Activated naive CD4-positive, alpha-beta T cell (primary cell): ENCODE measurements around the gene LHX5.

ENCODE experiments used
- DNase-seq, 4 experiments: peaks; one replicate each; lab custom pipeline; 2025; lab: John Stamatoyannopoulos, UW

The LHX5 gene

DNA sequence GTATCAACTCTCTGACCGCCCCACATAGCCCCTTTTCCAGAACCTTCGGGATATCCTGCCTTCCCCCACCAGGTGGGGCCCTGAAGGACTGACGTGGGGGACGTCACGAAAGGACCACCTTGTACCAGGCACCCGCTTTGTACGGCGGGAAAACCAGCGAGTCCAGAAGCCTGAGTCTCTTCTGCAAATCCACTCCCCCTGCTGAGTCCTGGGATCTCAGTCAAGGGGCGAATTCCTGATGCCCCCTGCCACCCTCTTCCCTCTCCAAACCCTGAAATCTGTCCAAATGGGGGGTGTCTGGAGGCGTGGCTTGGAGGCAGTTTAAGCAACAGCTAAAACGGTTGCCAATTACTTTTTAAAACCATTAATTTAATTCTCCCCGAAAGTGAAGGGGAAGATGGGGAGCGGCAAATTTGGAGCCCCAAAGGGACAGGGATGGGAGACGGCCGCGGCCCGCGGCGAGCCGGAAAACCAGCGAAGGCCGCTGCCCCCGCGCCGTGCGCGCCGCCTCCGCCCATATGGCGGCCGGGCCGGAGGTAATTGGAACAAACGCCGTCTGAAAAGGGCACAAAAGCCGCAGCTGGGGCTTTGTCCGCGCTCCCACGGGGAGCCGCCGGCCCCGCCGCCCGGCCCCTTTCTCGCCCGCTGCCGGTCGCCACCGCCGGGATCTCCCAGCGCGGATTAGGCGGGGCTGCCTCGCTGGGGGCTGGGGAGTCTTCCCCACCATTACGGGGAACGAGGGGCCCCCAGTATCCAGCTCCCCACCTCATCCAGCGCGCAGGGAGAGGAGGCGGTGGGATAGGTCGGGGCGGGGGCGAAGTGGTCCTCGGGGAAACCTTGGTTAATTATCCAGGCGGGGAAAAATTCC is 6.6 kb downstream of the LHX5 start:
- DNase-seq, result no peak

DNA sequence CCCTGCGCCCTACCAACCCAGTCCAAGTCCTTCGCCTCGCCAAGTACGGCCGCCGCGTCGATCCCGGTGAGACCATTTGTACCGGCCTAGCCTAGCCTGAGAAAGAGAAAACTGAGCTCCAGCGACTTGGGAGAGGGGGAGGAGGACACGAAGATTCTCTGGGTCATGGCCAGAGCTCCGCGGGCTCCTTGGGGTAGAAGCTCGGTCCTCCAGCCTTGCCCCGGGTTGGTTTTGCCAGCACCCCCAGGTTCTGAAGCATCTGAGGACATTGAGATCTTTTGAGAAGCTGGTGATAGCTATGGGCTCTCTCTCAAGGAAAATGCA is 7.3 kb downstream of the LHX5 start:
- DNase-seq, result no peak

DNA sequence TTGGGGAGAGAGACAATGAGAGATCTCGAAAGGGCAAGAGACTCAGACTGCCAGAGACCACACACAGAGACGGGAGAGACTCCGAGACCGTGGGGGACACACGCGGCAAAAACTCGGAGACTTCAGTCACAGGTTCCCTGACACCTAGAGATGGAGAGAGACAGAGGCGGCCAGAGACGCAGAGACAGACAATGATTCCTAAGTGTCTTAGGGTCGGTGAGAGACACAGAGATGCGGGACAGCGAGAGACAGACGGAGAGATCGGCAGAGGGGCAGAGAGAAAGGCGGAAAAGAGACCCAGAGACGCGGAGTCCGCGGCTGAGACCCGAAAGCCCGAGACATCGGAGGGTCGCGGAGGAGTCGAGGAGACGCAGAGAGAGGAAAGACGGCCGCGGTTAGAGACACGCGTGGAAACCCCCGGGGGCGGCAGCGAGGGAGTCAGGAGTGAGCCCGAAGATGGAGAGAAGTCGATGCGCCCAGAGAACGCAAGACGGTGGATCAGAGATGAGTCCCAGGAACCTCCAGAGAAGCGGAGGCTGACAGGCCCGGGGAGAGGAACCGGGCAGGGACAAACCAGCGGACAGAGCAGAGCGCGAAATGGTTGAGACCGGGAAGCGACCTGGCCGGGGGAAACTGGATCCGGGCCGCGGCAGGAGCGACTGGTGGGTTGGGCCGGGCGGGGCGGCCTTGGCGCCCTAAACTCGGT is 7.8 kb downstream of the LHX5 start:
- no peak for DNase-seq

DNA sequence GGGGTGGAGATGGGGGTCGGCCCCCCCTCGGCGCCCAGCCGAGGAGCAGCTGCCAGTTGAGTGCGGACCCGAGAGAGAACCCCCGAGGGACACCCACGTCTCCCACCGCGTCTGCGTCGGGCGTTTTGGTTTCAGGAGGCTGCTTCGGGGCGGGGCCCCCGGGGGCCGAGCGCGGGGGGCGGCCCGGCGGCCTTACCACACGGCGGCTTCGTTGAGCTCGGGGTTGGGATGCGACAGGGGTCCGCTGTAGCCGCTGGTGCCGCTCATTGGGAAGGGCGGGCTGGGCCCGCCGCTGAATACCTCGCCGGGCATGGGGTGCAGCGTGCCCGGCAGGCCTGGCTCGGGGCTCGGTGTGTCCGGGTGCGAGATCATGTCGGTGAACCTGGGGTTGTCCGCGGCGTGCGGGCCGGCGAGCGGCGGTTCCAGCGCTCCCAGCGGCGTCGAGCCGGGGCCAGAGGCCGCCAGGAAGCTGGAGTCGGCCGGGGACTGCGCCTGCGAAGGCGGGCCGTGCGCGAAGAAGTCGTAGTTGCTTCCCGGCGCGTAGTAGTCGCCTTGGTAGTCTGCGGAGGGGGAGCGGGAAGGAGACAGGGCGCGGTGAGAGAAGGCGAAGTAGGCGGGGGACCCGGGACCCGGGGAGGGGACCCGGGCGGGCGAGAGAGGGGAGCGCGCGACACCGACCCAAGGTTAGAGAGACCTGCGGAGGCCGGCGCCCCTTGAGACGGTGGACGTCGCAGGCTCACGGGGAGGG is 8.5 kb downstream of the LHX5 start:
- DNase-seq, result no peak

DNA sequence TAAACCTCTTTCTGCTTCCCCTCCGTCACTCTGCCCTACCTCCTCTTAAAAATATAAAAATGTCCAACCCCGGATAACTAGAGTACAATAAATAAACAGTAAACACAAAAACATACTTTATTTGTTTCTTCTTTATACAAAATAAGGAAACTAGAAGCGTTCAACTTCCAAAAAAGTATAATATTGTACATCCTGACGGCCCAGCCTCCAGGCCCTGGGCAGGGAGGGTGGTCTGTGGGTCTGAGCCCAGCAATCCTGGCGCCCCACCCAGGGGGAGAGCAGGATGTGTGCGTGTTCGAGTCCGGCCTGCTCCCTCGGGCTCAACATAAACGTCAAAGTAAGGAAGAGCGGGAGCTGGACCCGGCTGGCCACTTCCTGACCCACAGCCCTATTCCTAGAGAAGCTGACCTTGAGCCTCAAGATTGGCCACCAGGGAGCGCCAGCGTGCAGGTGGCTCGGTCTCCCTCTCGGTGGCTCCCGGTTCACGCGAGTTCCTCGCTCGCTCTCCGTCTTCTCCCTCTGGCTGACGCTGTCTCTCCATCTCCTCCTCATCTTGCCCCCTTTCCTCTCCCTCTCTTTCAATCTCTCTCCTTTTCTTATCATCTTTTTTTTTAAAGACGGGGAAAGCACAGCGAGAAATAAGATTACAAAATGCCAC is 9.4 kb downstream of the LHX5 start:
- peak; percentile 23 to 57 (median 44) for DNase-seq

DNA sequence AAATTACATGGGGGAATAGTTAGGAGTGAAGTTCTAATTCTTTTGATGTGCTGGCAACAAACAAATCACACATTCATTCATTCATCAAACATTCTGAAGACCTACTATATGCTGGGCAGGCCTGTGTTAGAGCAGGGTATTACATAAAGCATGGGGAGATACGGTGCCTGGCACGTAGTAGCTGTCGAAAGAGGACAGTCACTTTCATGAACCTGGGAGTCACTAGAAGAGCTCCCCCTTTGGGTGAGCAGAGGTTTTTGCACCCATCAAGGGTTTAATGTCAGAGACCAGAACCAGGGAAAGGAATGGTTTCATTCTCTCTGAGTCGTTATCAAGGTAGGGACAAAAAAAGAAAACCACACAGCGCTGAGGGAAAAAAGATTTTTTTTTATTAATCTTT is 10.0 kb downstream of the LHX5 start:
- DNase-seq, result no peak

DNA sequence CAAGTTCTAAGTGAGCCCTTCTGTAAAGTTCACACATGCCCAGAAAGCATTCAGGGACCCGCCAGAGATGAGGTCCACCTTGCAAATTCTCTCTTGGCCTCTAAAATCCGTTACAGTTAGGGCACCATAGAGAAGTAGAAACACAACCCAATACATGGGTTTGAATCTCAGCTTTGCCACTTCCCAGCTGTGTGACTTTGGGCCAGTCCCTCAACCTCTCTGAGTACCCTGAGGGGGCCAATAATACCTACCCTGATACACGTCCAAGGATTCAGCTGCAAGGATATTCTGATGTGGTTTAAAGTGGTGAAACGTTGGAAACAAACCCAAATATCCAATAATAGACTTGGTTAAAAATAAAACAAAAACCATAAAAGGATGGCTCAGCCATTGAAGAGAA is 11.7 kb downstream of the LHX5 start:
- no peak for DNase-seq

DNA sequence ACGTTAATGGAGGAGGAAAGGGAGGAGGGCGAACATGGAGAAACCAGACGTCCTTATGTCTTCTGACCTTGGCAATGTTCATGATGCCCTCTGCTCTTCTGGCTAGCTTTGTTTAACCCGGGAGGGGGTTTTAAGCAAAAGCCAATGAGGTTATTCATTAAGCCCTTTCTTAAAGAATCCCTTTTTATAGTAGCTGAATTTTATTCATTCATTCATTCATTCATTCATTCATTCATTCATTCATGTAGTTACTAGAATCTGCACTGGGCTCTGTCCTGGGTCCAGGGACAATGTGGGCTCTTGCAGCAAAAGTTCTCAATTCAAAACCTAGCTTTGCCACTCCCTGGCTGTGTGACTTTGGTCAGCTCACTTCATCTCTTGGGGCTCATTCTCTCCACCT is 14.0 kb downstream of the LHX5 start:
- no peak for DNase-seq

DNA sequence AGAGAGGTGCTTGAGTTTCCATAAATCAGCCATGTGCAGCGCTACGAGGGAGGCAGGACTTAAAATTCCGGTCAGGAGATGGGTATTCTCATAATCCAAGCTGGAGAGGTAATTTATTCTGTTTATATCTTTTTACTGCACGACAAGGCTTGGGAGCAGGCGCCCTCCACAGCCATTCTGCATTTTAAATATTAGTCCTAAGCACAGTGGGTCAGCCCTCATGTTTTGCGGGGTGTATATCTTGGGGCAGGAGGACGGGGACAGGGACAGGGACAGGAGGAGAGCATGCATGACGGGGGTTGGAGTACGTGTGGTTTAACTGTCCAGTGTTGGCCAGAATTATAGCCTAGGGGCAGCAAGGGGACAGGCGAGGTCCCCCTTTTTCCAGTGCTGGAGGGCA is 14.5 kb downstream of the LHX5 start:
- DNase-seq, result no peak

DNA sequence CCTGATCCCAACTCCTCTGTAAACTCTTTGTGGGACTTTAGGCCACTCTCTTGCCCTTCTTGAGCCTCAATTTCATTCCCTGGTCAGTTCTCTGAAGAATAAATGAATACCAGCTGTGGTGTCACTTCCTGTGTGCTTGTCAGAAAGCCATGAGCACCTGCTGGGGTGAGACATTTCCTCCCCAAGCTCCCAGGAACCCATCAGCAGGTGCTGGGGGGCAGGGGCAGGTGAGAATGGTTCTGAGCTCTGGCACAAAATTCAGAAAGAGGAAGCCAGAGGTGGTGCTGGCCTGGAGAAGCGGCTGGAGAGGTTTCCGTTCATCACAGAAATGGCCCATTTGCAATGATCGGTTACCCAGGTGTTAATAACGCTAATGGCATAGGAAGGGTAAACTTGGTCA is 14.9 kb downstream of the LHX5 start:
- no peak for DNase-seq

DNA sequence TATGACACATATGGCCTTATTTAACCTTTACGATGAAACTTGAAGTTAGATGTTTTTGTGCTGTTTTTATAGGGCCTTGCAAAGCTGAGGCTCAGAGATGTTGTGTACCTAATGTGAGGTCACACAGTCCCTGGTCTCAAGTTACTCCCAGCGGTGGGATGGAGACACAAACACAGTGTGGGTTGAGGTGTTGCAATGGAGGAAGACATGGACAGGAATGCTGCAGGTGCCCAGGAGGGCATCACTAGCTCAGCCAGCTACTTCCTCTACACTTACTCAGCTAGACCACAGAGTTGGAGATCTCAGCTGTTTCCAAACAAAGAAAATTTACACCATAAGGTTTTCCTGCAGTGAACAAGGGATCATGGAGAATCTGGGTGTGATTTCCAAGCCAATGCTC is 15.5 kb downstream of the LHX5 start:
- DNase-seq, result no peak

DNA sequence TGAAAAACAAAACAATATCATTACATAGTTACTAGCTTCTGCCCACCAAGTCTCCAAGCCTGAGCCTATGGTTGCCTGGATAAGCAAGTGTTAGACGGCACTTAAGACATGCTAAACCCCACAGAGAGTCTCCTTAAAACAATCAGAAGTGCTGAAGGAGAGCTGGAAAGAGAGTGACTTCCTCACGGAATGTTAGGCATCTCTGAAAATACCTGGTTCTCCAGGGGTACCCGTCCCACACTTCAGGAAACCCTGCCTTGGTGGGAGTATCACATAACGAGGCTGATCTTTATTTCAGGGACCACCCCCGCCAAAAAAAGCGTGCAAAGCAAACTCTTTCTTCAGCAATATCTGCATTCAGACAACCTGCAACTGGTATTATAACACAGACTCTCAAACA is 18.3 kb downstream of the LHX5 start:
- no peak for DNase-seq

DNA sequence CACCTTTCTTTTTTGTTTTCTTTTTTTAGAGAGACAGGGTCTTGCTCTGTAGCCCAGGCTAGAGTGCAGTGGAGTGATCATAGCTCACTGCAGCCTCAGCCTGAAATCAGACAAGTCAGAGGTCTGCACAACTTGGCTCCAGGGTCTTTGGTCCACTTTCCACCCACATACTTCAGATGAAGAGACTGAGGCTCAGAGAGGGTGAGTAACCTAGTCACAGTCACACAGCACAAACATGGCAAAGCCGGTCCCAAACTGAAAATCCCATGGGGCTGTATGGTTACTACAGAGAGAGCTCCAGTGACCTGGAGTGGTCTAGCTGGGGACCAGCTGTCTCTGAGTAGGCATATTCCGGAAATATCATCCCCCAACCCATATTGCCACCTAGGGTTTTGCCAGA is 19.2 kb downstream of the LHX5 start:
- no peak for DNase-seq

DNA sequence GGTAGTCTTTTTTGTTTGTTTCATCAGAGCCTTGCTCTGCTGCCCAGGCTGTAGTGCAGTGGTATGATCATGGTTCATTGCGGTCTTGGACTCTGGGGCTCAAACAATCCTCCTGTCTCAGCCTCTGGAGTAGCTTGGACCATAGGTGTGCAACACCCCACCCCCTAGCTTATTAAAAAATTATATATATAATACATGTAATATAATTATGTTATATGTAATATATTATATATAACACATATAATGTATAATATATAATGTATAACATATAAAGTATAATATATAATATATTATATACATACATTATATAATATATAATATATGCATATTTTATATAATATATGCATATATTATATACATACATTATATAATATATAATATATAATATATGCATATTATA is 21.8 kb downstream of the LHX5 start:
- DNase-seq, result no peak

DNA sequence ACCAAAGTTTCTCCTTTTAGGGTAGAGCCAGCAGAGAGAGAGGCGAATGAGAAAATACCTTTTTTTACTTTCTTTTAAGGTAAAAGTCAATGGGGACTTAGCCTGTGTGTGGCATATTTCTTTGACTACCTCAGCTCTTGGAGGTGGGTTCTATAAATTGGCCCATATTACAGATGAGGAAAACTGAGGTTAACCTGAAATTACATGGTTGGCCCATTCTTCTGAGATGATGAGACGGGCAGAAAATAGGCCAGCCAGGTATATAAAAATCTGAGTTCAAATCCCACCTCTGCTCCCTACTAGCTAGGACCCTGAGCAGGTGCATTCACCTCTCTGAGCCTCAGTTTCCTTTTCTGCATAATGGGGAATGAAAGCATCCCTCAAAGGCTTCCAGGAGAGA is 22.4 kb downstream of the LHX5 start:
- no peak for DNase-seq

DNA sequence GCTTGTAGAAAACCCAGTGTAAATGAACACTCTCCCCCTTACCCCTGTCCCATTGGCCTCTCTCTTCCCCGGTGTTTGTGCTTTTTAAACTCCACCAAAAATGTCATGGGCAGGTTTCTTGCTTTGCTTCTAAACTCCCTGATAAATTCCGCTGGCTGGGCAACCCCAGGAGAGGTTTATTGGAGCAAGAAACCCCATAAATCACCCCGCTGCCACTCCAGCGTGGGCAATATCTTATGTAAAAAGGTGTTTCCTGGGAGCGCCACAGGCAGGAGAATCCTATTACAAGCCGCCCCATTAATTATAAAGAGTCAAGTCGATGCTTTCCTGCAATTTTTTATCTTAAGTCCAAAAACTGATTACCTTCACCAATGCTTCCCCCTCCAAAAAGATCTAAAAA is 22.8 kb downstream of the LHX5 start:
- no peak for DNase-seq

DNA sequence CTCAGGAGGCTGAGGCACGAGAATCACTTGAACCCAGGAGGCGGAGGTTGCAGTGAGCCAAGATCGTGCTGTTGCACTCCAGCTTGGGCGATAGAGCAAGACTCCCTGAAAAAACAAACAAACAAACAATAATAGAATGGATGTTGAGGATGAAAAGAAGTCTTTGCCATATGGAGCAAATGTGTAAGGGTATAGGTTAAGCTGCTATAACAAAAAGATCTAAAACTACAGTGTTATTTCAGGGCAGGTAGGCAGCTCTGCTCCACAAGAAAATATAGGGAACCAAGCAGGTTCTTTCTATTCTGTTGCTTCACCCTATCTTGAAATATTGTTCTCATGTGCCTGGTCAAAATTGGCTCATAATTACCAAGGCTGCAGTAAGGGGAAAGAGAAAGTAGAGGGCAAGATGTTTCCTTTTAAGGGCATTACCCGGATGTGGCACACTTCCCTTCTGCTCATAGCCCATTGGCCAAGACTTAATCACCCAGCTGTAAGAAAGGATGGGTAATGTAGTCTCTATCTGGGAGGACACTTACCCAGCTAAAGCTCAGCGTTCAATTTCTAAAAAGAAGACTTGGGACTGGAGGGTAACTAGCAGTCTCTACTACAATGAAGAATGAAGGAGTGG is 26.0 kb downstream of the LHX5 start:
- no peak for DNase-seq

DNA sequence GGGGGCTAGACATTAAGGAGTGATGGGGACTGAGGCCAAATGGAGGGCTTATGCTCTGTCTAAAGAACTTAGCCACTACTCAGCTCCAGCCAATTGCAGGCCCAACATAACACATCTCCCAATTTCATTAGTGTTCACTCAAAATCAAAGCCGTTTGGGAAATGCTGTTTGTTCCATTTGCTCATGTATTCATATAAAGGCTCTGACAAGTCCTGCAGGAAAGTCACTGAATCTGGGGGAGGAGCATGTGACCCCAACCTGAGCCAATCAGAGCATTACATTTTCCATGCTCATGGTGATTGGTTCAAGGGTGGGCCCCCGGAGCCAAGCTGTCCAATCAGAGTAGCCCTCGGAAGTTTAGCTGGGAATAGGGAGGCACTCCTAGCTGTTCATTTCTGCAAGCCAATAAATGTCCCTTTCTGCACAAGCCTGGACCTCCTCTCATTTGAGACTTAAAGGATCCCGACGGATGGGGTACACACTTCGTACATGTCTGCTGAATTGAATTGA is 28.6 kb downstream of the LHX5 start:
- no peak for DNase-seq

DNA sequence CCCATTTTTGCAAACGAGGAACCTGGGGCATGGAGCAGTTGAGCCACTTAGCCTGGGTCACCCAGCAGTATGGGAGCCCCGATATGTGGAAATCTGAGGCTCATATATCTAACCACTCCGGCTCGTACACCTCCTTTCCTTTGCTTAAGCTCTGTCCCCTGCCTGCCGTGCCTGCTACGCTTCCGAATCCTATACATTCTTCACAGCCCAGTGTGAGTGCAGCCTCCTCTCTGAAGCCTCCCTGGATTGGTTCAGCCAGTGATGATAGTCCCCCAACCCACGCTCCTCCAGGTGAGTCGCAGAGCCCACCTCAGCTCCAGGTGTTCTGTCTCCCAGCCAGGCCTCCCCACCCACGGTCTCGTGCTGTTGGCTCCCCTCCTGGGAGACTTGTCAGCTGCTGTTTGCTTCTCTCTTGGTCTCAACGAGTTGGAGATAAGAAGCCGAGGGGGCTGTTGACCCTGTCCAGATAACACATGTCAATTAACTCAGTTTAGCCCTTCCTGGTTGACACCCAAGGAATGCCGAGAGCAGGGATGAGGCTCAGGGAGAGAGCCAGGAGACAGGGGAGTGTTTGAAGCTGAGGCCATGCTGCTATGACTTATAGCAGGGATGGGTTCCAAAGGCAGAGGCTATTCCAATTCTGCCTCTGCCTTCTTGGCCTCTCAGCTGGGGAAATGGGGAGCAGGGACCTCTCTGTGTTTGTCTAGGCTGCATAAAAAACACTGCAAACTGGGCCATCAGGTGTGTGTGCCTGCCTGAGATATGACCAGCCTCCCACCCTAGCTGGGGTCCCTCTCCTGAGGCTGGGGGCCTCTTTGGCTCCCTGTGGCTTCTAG is 30.5 kb downstream of the LHX5 start:
- DNase-seq, result no peak

DNA sequence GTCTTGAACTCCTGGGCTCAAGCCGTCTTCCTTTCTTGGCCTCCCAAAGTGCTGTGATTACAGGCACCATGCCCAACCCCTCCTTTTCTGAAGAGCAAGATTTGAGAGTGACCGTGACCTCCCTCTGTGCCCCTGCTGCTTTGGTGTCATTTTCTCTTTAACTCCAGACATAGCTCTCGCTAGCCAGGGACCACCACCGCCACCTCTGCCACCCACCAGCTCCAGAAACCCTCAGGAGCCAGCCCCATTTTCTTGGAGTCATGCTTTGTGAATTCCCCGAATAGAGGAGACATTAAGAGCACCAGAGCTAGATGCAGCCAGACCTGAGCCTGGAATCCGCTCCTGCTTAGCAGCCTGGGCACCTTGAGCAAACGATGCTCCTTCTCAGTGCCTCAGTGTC is 31.3 kb downstream of the LHX5 start:
- DNase-seq, result no peak

DNA sequence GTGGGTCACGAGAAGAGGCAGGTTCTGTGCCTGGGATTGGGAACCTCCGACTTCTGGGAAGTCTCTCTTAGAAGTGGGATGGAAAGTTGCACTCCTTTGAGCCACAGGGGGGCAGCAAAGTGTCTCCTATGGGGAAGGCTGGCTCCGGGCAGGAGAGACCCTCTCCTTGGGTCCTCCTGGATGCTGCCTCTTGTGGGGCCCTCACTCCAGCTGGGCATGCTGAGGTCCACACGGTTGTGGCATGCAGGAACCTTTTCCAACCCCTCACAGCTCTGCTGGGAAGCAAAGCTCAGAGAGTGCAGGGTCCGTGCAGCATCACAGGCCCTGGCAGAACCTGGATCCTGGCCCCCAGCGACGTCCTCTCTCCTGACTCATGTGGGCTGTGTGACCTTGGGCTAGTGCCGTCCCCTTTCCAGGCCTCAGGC is 32.1 kb downstream of the LHX5 start:
- DNase-seq, result no peak
